ENCODE measurements around the gene TGFA.
A peak's percentile ranks its signal among the peaks of the same experiment; 100 is the strongest.

The TGFA gene

GRCh38 chr2:70489165-70489564 is 64.5 kb downstream of the TGFA start:
- Histone ChIP-seq H2BK15ac (ENCODE audit: low read length) (no peak overlapping the region), H2BK5ac (ENCODE audit: low read length) (peak overlapping the region; percentile 10), H3K4ac (ENCODE audit: low read length) (no peak overlapping the region), H3K4me1 (ENCODE audit: control insufficient read depth in 2 of 2, insufficient read depth in 1 of 2, low read depth in 1 of 2, low read length in 2 of 2) (no peaks in the 10 kb centered on the region), H3K9ac (ENCODE audit: low read depth, low read length, poor library complexity) (no peak overlapping the region), H4K91ac (ENCODE audit: low read depth, low read length, poor library complexity) (no peak overlapping the region), H3K23ac (ENCODE audit: low read depth, low read length, poor library complexity) (no peak overlapping the region), H3K79me1 (ENCODE audit: low read depth, low read length) (no peaks in the 10 kb centered on the region), H3K4me2 (ENCODE audit: insufficient read depth, low read length, poor library complexity, severe bottlenecking) (no peak overlapping the region), H3K4me3 (ENCODE audit: low read length in 2 of 2) (no peak overlapping the region), H3K27ac (replicated peaks; ENCODE audit: low read length) (no peak overlapping the region), H4K8ac (ENCODE audit: low read depth, low read length) (no peak overlapping the region), H3K27me3 (ENCODE audit: control insufficient read depth in 3 of 3, insufficient read depth in 3 of 3, low read depth in 1 of 3, low read length in 3 of 3) (peaks cover 0 to 15% (median 0%) of the 10 kb centered on the region in 3 experiments), H2AK5ac (ENCODE audit: low read depth, low read length) (no peak overlapping the region), H3K18ac (ENCODE audit: low read length) (no peak overlapping the region), H3K9me3 (replicated peaks in 1 of 2; ENCODE audit: control insufficient read depth in 2 of 2, insufficient read depth in 1 of 2, low read depth in 1 of 2, low read length in 2 of 2) (no peaks in the 10 kb centered on the region), H2BK120ac (ENCODE audit: low read depth, low read length) (no peak overlapping the region), H3K14ac (ENCODE audit: low read length) (no peak overlapping the region), H3K36me3 (replicated peaks in 1 of 2; ENCODE audit: control insufficient read depth in 2 of 2, insufficient read depth in 2 of 2, low read length in 2 of 2) (no peaks in the 10 kb centered on the region), H2BK12ac (ENCODE audit: low read length) (no peak overlapping the region), H2AFZ (ENCODE audit: low read length) (no peak overlapping the region)
- no peak for DNase-seq (ENCODE audit: low spot score)
- 100% methylated on average over 1 of the region's 10 CpGs; no CpG with 5 or more reads in 1 of the 2 donors for WGBS, 2 donors (ENCODE audit: extremely low coverage in 2 of 2, insufficient read length in 2 of 2, insufficient replicate concordance in 1 of 2)

- peaks cover 0 to 3% of the 10 kb centered on the region in 2 donors for H3K9me3 ChIP-seq (replicated peaks in 1 of 2; ENCODE audit: control insufficient read depth in 2 of 2, insufficient read depth in 1 of 2, low read depth in 1 of 2, low read length in 2 of 2)
- no peak overlapping the region for H2BK5ac ChIP-seq (ENCODE audit: low read length)
- no peak overlapping the region for H4K8ac ChIP-seq (ENCODE audit: low read depth, low read length)
- no peak overlapping the region for H2BK15ac ChIP-seq (ENCODE audit: low read length)
- H2AFZ ChIP-seq (ENCODE audit: low read length): no peak overlapping the region
- H3K18ac ChIP-seq (ENCODE audit: low read length): no peak overlapping the region
- no CpG with 5 or more reads among the region's 1 CpG for WGBS, 2 donors (ENCODE audit: extremely low coverage in 2 of 2, insufficient read length in 2 of 2, insufficient replicate concordance in 1 of 2)
- H2BK12ac ChIP-seq (ENCODE audit: low read length): no peak overlapping the region
- no peak overlapping the region for H3K14ac ChIP-seq (ENCODE audit: low read length)
- H3K9ac ChIP-seq (ENCODE audit: low read depth, low read length, poor library complexity): no peak overlapping the region
- DNase-seq (ENCODE audit: low spot score): no peak
- no peak overlapping the region for H2BK120ac ChIP-seq (ENCODE audit: low read depth, low read length)
- H4K91ac ChIP-seq (ENCODE audit: low read depth, low read length, poor library complexity): no peak overlapping the region
- H3K4ac ChIP-seq (ENCODE audit: low read length): no peak overlapping the region
- no peaks in the 10 kb centered on the region for H3K36me3 ChIP-seq (replicated peaks in 1 of 2; ENCODE audit: control insufficient read depth in 2 of 2, insufficient read depth in 2 of 2, low read length in 2 of 2)
- no peaks in the 10 kb centered on the region for H3K79me1 ChIP-seq (ENCODE audit: low read depth, low read length)
- H3K4me2 ChIP-seq (ENCODE audit: insufficient read depth, low read length, poor library complexity, severe bottlenecking): no peak overlapping the region
- H3K4me1 ChIP-seq (ENCODE audit: control insufficient read depth in 2 of 2, insufficient read depth in 1 of 2, low read depth in 1 of 2, low read length in 2 of 2): no peaks in the 10 kb centered on the region
- H3K27me3 ChIP-seq (ENCODE audit: control insufficient read depth in 3 of 3, insufficient read depth in 3 of 3, low read depth in 1 of 3, low read length in 3 of 3): peaks cover 0 to 10% (median 0%) of the 10 kb centered on the region in 3 experiments
- no peak overlapping the region for H2AK5ac ChIP-seq (ENCODE audit: low read depth, low read length)
- H3K27ac ChIP-seq (replicated peaks; ENCODE audit: low read length): no peak overlapping the region
- no peak overlapping the region for H3K23ac ChIP-seq (ENCODE audit: low read depth, low read length, poor library complexity)
- no peak overlapping the region for H3K4me3 ChIP-seq (ENCODE audit: low read length in 2 of 2)
These were observed 69.5 kb downstream of the TGFA start for GRCh38 chr2:70484086-70484485.

DNA sequence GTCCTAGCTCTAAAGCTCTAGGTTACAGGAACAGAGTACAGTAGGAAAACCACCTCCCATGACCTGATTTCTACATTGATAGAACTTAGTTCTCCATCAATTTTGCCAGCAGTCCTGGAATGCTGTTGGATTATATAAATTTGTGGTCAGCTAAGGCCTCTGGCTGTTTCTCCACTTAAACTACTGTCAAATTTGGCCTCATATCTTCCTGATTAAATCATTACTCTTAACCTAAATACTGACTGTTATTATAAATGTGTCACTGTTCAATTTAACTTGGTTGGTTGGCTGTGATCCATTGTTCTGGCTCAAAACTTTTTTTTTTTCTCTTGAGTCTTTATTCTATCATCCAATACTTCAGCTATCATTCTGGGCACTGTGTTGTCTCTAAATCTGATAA is 71.2 kb downstream of the TGFA start:
- no peak overlapping the region for H2BK15ac ChIP-seq (ENCODE audit: low read length)
- H3K18ac ChIP-seq (ENCODE audit: low read length): no peak overlapping the region
- H3K14ac ChIP-seq (ENCODE audit: low read length): no peak overlapping the region
- no peak overlapping the region for H2AK5ac ChIP-seq (ENCODE audit: low read depth, low read length)
- H4K91ac ChIP-seq (ENCODE audit: low read depth, low read length, poor library complexity): no peak overlapping the region
- no peak overlapping the region for H3K4ac ChIP-seq (ENCODE audit: low read length)
- no peak overlapping the region for H2BK12ac ChIP-seq (ENCODE audit: low read length)
- H3K27me3 ChIP-seq (ENCODE audit: control insufficient read depth in 3 of 3, insufficient read depth in 3 of 3, low read depth in 1 of 3, low read length in 3 of 3): peaks cover 0 to 5% (median 0%) of the 10 kb centered on the region in 3 experiments
- no peak overlapping the region for H2AFZ ChIP-seq (ENCODE audit: low read length)
- no peaks in the 10 kb centered on the region for H3K79me1 ChIP-seq (ENCODE audit: low read depth, low read length)
- no peaks in the 10 kb centered on the region for H3K36me3 ChIP-seq (replicated peaks in 1 of 2; ENCODE audit: control insufficient read depth in 2 of 2, insufficient read depth in 2 of 2, low read length in 2 of 2)
- H3K9me3 ChIP-seq (replicated peaks in 1 of 2; ENCODE audit: control insufficient read depth in 2 of 2, insufficient read depth in 1 of 2, low read depth in 1 of 2, low read length in 2 of 2): peaks cover 0 to 3% of the 10 kb centered on the region in 2 donors
- no peak overlapping the region for H2BK120ac ChIP-seq (ENCODE audit: low read depth, low read length)
- no peak overlapping the region for H3K27ac ChIP-seq (replicated peaks; ENCODE audit: low read length)
- no peak overlapping the region for H3K9ac ChIP-seq (ENCODE audit: low read depth, low read length, poor library complexity)
- no peak overlapping the region for H2BK5ac ChIP-seq (ENCODE audit: low read length)
- peaks cover 0 to 2% of the 10 kb centered on the region in 2 donors for H3K4me1 ChIP-seq (ENCODE audit: control insufficient read depth in 2 of 2, insufficient read depth in 1 of 2, low read depth in 1 of 2, low read length in 2 of 2)
- no peak overlapping the region for H3K4me3 ChIP-seq (ENCODE audit: low read length in 2 of 2)
- no peak overlapping the region for H3K4me2 ChIP-seq (ENCODE audit: insufficient read depth, low read length, poor library complexity, severe bottlenecking)
- H4K8ac ChIP-seq (ENCODE audit: low read depth, low read length): no peak overlapping the region
- no peak overlapping the region for H3K23ac ChIP-seq (ENCODE audit: low read depth, low read length, poor library complexity)
- no peak for DNase-seq (ENCODE audit: low spot score)

DNA sequence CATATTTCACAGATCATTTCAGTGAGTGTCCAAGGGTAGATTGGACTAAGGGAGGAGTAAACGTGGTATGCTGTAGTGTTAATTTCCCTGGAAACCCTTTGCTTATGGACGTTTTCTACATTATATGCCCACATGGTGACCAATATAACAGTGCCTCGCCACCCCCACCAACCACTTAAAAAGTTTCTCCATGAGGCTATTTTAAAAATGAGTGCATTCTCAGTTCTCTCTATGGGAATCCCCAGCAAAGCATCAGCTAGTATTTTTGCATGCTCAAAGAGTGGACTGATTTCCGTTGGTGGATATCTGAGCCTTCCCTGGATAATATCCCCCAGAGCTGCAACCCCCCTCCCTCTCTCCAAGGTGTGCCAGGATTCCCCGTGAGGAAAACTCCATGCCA is 73.2 kb downstream of the TGFA start:
- Histone ChIP-seq H2AK5ac (ENCODE audit: low read depth, low read length) (no peak overlapping the region), H3K27me3 (ENCODE audit: control insufficient read depth in 3 of 3, insufficient read depth in 3 of 3, low read depth in 1 of 3, low read length in 3 of 3) (peaks cover 0 to 2% (median 0%) of the 10 kb centered on the region in 3 experiments)

More for the DNA sequence above, 73.2 kb downstream of the TGFA start:
- DNase-seq (ENCODE audit: low spot score): no peak
- Histone ChIP-seq H3K27ac (replicated peaks; ENCODE audit: low read length) (no peak overlapping the region), H3K9ac (ENCODE audit: low read depth, low read length, poor library complexity) (no peak overlapping the region), H3K14ac (ENCODE audit: low read length) (no peak overlapping the region), H3K23ac (ENCODE audit: low read depth, low read length, poor library complexity) (no peak overlapping the region), H2AFZ (ENCODE audit: low read length) (no peak overlapping the region), H4K8ac (ENCODE audit: low read depth, low read length) (no peak overlapping the region), H3K79me1 (ENCODE audit: low read depth, low read length) (no peaks in the 10 kb centered on the region), H2BK12ac (ENCODE audit: low read length) (no peak overlapping the region), H3K4ac (ENCODE audit: low read length) (no peak overlapping the region), H3K36me3 (replicated peaks in 1 of 2; ENCODE audit: control insufficient read depth in 2 of 2, insufficient read depth in 2 of 2, low read length in 2 of 2) (no peaks in the 10 kb centered on the region), H2BK120ac (ENCODE audit: low read depth, low read length) (no peak overlapping the region), H3K4me1 (ENCODE audit: control insufficient read depth in 2 of 2, insufficient read depth in 1 of 2, low read depth in 1 of 2, low read length in 2 of 2) (peaks cover 0 to 2% of the 10 kb centered on the region in 2 donors), H2BK15ac (ENCODE audit: low read length) (no peak overlapping the region), H3K4me3 (ENCODE audit: low read length in 2 of 2) (no peak overlapping the region), H3K18ac (ENCODE audit: low read length) (no peak overlapping the region), H3K4me2 (ENCODE audit: insufficient read depth, low read length, poor library complexity, severe bottlenecking) (no peak overlapping the region), H3K9me3 (replicated peaks in 1 of 2; ENCODE audit: control insufficient read depth in 2 of 2, insufficient read depth in 1 of 2, low read depth in 1 of 2, low read length in 2 of 2) (peaks cover 0 to 3% of the 10 kb centered on the region in 2 donors), H2BK5ac (ENCODE audit: low read length) (no peak overlapping the region), H4K91ac (ENCODE audit: low read depth, low read length, poor library complexity) (no peak overlapping the region)
- no CpG with 5 or more reads among the region's 5 CpGs for WGBS, 2 donors (ENCODE audit: extremely low coverage in 2 of 2, insufficient read length in 2 of 2, insufficient replicate concordance in 1 of 2)
